Fibroblast of upper back skin (primary cell): ENCODE data around the gene SMCO1.
"Not testable (repeated sequence)": the region's sequence is repeated elsewhere in the genome, so short reads cannot be mapped to it uniquely, and the experiment has no call there.

ENCODE experiments used
- DNase-seq: peaks from one replicate; pipeline ENCODE4 v3.0.0-alpha.2; 2013

The SMCO1 gene

GRCh38 chr3:196514913-196515621 is at the start of gene SMCO1:
SMCO1 (minus strand) TSS chr3:196515346; CDS start chr3:196515209, 137 bp downstream.
- DNase-seq = no peak

GRCh38 chr3:196563721-196564225 is 48.6 kb upstream of the SMCO1 start:
- DNase-seq = no peak

- DNase-seq = no peak
Observed at GRCh38 chr3:196559826-196560225, 44.7 kb upstream of the SMCO1 start.

- no peak for DNase-seq
Observed at GRCh38 chr3:196558476-196558875, 43.3 kb upstream of the SMCO1 start.

- DNase-seq = no peak
Observed at GRCh38 chr3:196557236-196557635, 42.1 kb upstream of the SMCO1 start.

- no peak for DNase-seq
Observed at GRCh38 chr3:196555295-196555694, 40.1 kb upstream of the SMCO1 start.

GRCh38 chr3:196554205-196554604 is 39.1 kb upstream of the SMCO1 start:
- no peak for DNase-seq

- DNase-seq = no peak
Observed at GRCh38 chr3:196553551-196553950, 38.4 kb upstream of the SMCO1 start.

GRCh38 chr3:196552253-196552652 is 37.1 kb upstream of the SMCO1 start:
- no peak for DNase-seq

GRCh38 chr3:196550172-196550571 is 35.0 kb upstream of the SMCO1 start:
- DNase-seq = not testable (repeated sequence)

GRCh38 chr3:196549312-196549711 is 34.2 kb upstream of the SMCO1 start:
- DNase-seq = not testable (repeated sequence)

- no peak for DNase-seq
Observed at GRCh38 chr3:196547067-196547466, 31.9 kb upstream of the SMCO1 start.

GRCh38 chr3:196546537-196546936 is 31.4 kb upstream of the SMCO1 start:
- DNase-seq = no peak

GRCh38 chr3:196544491-196544992 is 29.4 kb upstream of the SMCO1 start:
- DNase-seq = no peak

- DNase-seq = no peak
Observed at GRCh38 chr3:196541684-196542445, 26.7 kb upstream of the SMCO1 start.

- peak; percentile 18 for DNase-seq
Observed at GRCh38 chr3:196537319-196537984, 22.3 kb upstream of the SMCO1 start.

- peak; percentile 40 for DNase-seq
Observed at GRCh38 chr3:196533260-196533681, 18.1 kb upstream of the SMCO1 start.

- DNase-seq = no peak
Observed at GRCh38 chr3:196531418-196531817, 16.3 kb upstream of the SMCO1 start.

- peak; percentile 59 for DNase-seq
Observed at GRCh38 chr3:196528639-196529233, 13.6 kb upstream of the SMCO1 start.

GRCh38 chr3:196525141-196525540 is 10.0 kb upstream of the SMCO1 start:
- no peak for DNase-seq

- DNase-seq = no peak
Observed at GRCh38 chr3:196524527-196524926, 9.4 kb upstream of the SMCO1 start.

GRCh38 chr3:196523841-196524240 is 8.7 kb upstream of the SMCO1 start:
- DNase-seq = no peak

- DNase-seq = not testable (repeated sequence)
Observed at GRCh38 chr3:196521291-196521690, 6.1 kb upstream of the SMCO1 start.
